Measurements from ENCODE around the gene SRRM3. TPM values are rescaled to one million over a fixed set of nuclear protein-coding genes. Genes with fewer than 3 reads are reported as not detected.

SRRM3 gene
- total and polyA plus RNA-seq, 9 of the 15 experiments (the other 6 are each of a cell fraction or from before 2014, with no cell fraction given) = 0.04 to 0.91 (median 0.46) TPM; not detected in 2

DNA sequence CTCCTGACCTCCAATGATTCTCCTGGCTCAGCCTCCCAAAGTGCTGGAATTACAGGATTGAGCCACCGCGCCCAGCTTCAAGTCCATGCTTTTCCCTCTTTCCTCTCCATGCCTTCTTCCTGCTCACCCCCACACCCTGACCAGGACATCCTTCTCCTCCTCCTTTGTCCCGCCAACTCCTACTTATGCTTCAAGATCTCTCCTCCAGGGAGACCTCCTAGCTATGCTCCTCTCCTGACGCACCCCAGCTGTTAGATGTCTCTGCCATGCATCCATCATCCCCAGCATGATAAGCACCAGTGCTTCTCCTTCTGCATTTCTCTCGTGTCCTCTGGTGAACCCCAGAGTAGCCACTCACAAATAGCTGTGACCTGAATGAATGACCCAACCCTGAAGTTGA, 21.1 kb downstream of the SRRM3 start:
- Histone ChIP-seq H3K4me2 (ENCODE audit: insufficient read depth, low read length) (no peak overlapping the region), H3K79me2 (ENCODE audit: control insufficient read depth, insufficient read depth, low read length) (no peaks in the 10 kb centered on the region), H3K9me1 (ENCODE audit: control insufficient read depth, insufficient read depth, low read length) (no peaks in the 10 kb centered on the region), H3K9me3 (replicated peaks; ENCODE audit: control insufficient read depth, insufficient read depth, low read depth, low read length) (no peaks in the 10 kb centered on the region), H3K36me3 (ENCODE audit: control insufficient read depth, insufficient read depth, low read length) (no peaks in the 10 kb centered on the region), H3K27ac (ENCODE audit: extremely low read depth, low read depth, low read length) (no peak overlapping the region), H2AFZ (ENCODE audit: low read depth, low read length) (no peak overlapping the region), H3K9ac (ENCODE audit: insufficient read depth in 1 of 2, low read depth in 2 of 2, low read length in 2 of 2) (no peak overlapping the region), H3K4me1 (replicated peaks in 1 of 2; ENCODE audit: control insufficient read depth in 2 of 2, insufficient read depth in 2 of 2, low read length in 2 of 2) (peaks cover 0 to 4% of the 10 kb centered on the region in 2 experiments; a peak in 2 of 5 replicates), H3K4me3 (no peak overlapping the region), H3K27me3 (ENCODE audit: control insufficient read depth in 2 of 2, insufficient read depth in 2 of 2, low read length in 2 of 2) (peaks cover 13 to 63% of the 10 kb centered on the region in 2 experiments; a peak in 4 of 5 replicates), H4K20me1 (replicated peaks; ENCODE audit: control insufficient read depth, insufficient read depth, low read length) (0 out of 2 replicates have a peak, but pooled peaks cover 23% of the 10 kb centered on the region)
- ChIA-PET POLR2A (interaction anchor here (0.6 kb wide), 1 partner anchor 42 kb away, joined by 3 read pairs; no protein-coding TSS in a partner anchor), CTCF (ENCODE audit: low intra/inter-chr PET ratio) (no interaction called here)
- FAIRE-seq (no peak), DNase-seq (ENCODE audit: extremely low read depth in 1 of 4, low spot score in 3 of 4) (no peak), ATAC-seq (no peak)
- WGBS (ENCODE audit: insufficient coverage, low coverage, missing lambda C conversion rate) = 4% methylated on average over 5 of the region's 5 CpGs
- no peak for TF ChIP-seq RB1 (IDR thresholded peaks at IDR 0.05; ENCODE audit: low read depth)
- TF ChIP-seq ZNF3 (CRISPR knock-in tag; IDR thresholded peaks at IDR 0.05) = no peak
- no peak for TF ChIP-seq PRPF4 (IDR thresholded peaks at IDR 0.05; ENCODE audit: insufficient read depth, low read depth, low read length, poor library complexity, severe bottlenecking)
- TF ChIP-seq ZFP36 (IDR thresholded peaks at IDR 0.05; ENCODE audit: low read depth, low read length, partially characterized antibody) = peak; percentile 56
- TF ChIP-seq FIP1L1 (IDR thresholded peaks at IDR 0.05; ENCODE audit: low read depth, low read length, poor library complexity, severe bottlenecking) = no peak
- no peak for TF ChIP-seq ZNF76 (CRISPR knock-in tag; IDR thresholded peaks at IDR 0.05; ENCODE audit: borderline replicate concordance)
- BruUV-seq (replicated peaks) = no TSS peak
- in situ Hi-C loops (cut with MboI) (no loop called here), intact Hi-C loops (cut with micrococcal nuclease) (no loop called here)

Measured in K562 (cell line).